ENCODE results near the gene KRTAP10-6.
"Not testable (repeated sequence)": the region's sequence is repeated elsewhere in the genome, so short reads cannot be mapped to it uniquely, and the experiment has no call there.

Gene KRTAP10-6

GRCh38 chr21:44615911-44616590 is 23.7 kb upstream of the KRTAP10-6 start:
- no peak for DNase-seq

- no peak for DNase-seq
Measured at GRCh38 chr21:44615466-44615865, 23.2 kb upstream of the KRTAP10-6 start.

- no peak for DNase-seq
Measured at GRCh38 chr21:44614961-44615391, 22.7 kb upstream of the KRTAP10-6 start.

- no peak for DNase-seq
Measured at GRCh38 chr21:44614161-44614631, 21.9 kb upstream of the KRTAP10-6 start.

GRCh38 chr21:44613386-44614155 is 21.3 kb upstream of the KRTAP10-6 start:
- DNase-seq: no peak

- DNase-seq: no peak
Measured at GRCh38 chr21:44612669-44613229, 20.4 kb upstream of the KRTAP10-6 start.

GRCh38 chr21:44612029-44612486 is 19.8 kb upstream of the KRTAP10-6 start, which contains the start of gene KRTAP10-8:
Gene KRTAP10-8, plus strand, starts transcription at chr21:44612079. Its CDS starts 22 bp downstream, at chr21:44612101.
- no peak for DNase-seq

- DNase-seq: no peak
Measured at GRCh38 chr21:44611551-44611950, 19.2 kb upstream of the KRTAP10-6 start.

- DNase-seq: not testable (repeated sequence)
Measured at GRCh38 chr21:44610157-44610843, 18.0 kb upstream of the KRTAP10-6 start.

GRCh38 chr21:44609193-44609592 is 16.9 kb upstream of the KRTAP10-6 start:
- no peak for DNase-seq

GRCh38 chr21:44606495-44606894 is 14.2 kb upstream of the KRTAP10-6 start:
- no peak for DNase-seq

GRCh38 chr21:44603911-44604310 is 11.6 kb upstream of the KRTAP10-6 start:
- DNase-seq: no peak

GRCh38 chr21:44603109-44603875 is 11.0 kb upstream of the KRTAP10-6 start:
- no peak for DNase-seq

- no peak for DNase-seq
Measured at GRCh38 chr21:44602463-44602850, 10.2 kb upstream of the KRTAP10-6 start.

- no peak for DNase-seq
Measured at GRCh38 chr21:44601596-44602462, 9.5 kb upstream of the KRTAP10-6 start.

- not testable (repeated sequence) for DNase-seq
Measured at GRCh38 chr21:44601091-44601490, 8.8 kb upstream of the KRTAP10-6 start.

GRCh38 chr21:44600118-44600978 is 8.0 kb upstream of the KRTAP10-6 start, which contains the start of gene KRTAP10-7:
Gene KRTAP10-7, plus strand, starts transcription at chr21:44600597. Its CDS starts 25 bp downstream, at chr21:44600622.
- not testable (repeated sequence) for DNase-seq

- DNase-seq: no peak
Measured at GRCh38 chr21:44599264-44600029, 7.1 kb upstream of the KRTAP10-6 start.

- no peak for DNase-seq
Measured at GRCh38 chr21:44598061-44598460, 5.8 kb upstream of the KRTAP10-6 start.
